Stomach (tissue), 4 donors: ENCODE measurements around the gene TBCD.

ENCODE experiments used
- CTCF ChIP-seq, 7 experiments: fragments of 450-650 bp in 4 of 7; fragments of 200-600 bp in 3 of 7; sonication (generic) in 3 of 7; IDR thresholded peaks; one replicate each; pipeline ENCODE4 v1.5.1; 2016 to 2019; ENCODE audit warnings: antibody characterized with exemption in 7 of 7, control low read depth in 2 of 7, mild to moderate bottlenecking in 1 of 7
- EP300 ChIP-seq: sonication (generic); formaldehyde crosslinking; IDR thresholded peaks from one replicate; pipeline ENCODE4 v1.6.1; 2017; ENCODE audit warnings: antibody characterized with exemption
- POLR2A ChIP-seq, 4 donors: fragments of 450-650 bp; IDR thresholded peaks; one replicate each; pipeline ENCODE4 v1.6.1; 2016; ENCODE audit warnings: antibody characterized with exemption in 4 of 4, control low read depth in 2 of 4, mild to moderate bottlenecking in 1 of 4, moderate library complexity in 1 of 4
- POLR2AphosphoS5 ChIP-seq, 3 donors: sonication (generic); formaldehyde crosslinking; IDR thresholded peaks; one replicate each; pipeline ENCODE4 v1.6.1; 2016; ENCODE audit warnings: antibody characterized with exemption in 3 of 3

- TF ChIP-seq CTCF (IDR thresholded peaks at IDR 0.05) = no peak
- TF ChIP-seq POLR2A (IDR thresholded peaks at IDR 0.05) = no peak
- TF ChIP-seq POLR2AphosphoS5 (IDR thresholded peaks at IDR 0.05) = no peak
- TF ChIP-seq EP300 = no peak
Observed at GRCh38 chr17:82754297-82755208, 2.7 kb downstream of the TBCD start.
